SK-N-SH (cell line): ENCODE measurements around the gene MAGI2. TPM values are rescaled to one million over a fixed set of nuclear protein-coding genes. Genes with fewer than 3 reads are reported as not detected.

Source experiments
- CTCF ChIA-PET: fragments of 300-600, 350-600 bp; formaldehyde crosslinking; extraction: SDS; loops from one replicate; lab custom pipeline; 2021; lab: Yijun Ruan, JAX
- POLR2A ChIA-PET: fragments of 350-600 bp; sonication (Branson Sonifier 250); formaldehyde crosslinking; extraction: SDS; loops from one replicate; lab custom pipeline; 2020; ENCODE audit warnings: antibody characterized with exemption, inconsistent platforms; lab: Yijun Ruan, JAX
- DNase-seq: peaks from one replicate; pipeline ENCODE4 v3.0.0; 2012
- H2AFZ ChIP-seq: fragments of 200-600 bp; sonication (generic); 2 replicates; pipeline ENCODE4 v1.8.1; 2016; ENCODE audit warnings: antibody characterized with exemption, mild to moderate bottlenecking, low read depth
- H3F3A ChIP-seq: fragments of 200-600 bp; sonication (generic); replicated peaks from 2 replicates; pipeline ENCODE3; 2016; ENCODE audit warnings: antibody characterized with exemption, mild to moderate bottlenecking; ENCODE audit not compliant: insufficient read depth
- H3K27ac ChIP-seq, 2 experiments: fragments of 200-500 bp in 1 of 2; fragments of 200-600 bp in 1 of 2; sonication (Bioruptor generic) in 1 of 2; sonication (generic), shearing (Covaris generic) in 1 of 2; 2 replicates each; pipeline versions ENCODE4 v1.5.1 to v1.6.1; 2014 to 2016; ENCODE audit warnings: low read depth in 2 of 2, inconsistent platforms in 1 of 2, low read length in 1 of 2, mild to moderate bottlenecking in 1 of 2, mixed read lengths in 1 of 2
- H3K27me3 ChIP-seq: fragments of 200-600 bp; sonication (generic), shearing (Covaris generic); 2 replicates; pipeline ENCODE4 v1.6.1; 2016; ENCODE audit warnings: mixed run types; ENCODE audit not compliant: insufficient read depth
- H3K36me3 ChIP-seq, 2 experiments: fragments of 200-500 bp in 1 of 2; fragments of 200-600 bp in 1 of 2; sonication (Bioruptor generic) in 1 of 2; sonication (generic) in 1 of 2; replicated peaks in 1 of 2; 2 replicates each; pipeline versions ENCODE3 to v1.5.1; 2014 to 2016; ENCODE audit warnings: low read length in 1 of 2, mild to moderate bottlenecking in 1 of 2; ENCODE audit not compliant: insufficient read depth in 2 of 2, control insufficient read depth in 1 of 2
- H3K4me1 ChIP-seq, 2 experiments: fragments of 200-500 bp in 1 of 2; fragments of 200-600 bp in 1 of 2; sonication (Bioruptor generic) in 1 of 2; sonication (generic), shearing (Covaris generic) in 1 of 2; 2 replicates each; pipeline versions ENCODE4 v1.5.1 to v1.6.1; 2014 to 2016; ENCODE audit warnings: low read depth in 1 of 2, low read length in 1 of 2, mixed run types in 1 of 2; ENCODE audit not compliant: insufficient read depth in 2 of 2, control insufficient read depth in 1 of 2
- H3K4me2 ChIP-seq: fragments of 200-600 bp; sonication (generic), shearing (Covaris generic); 2 replicates; pipeline ENCODE4 v1.6.1; 2017; ENCODE audit warnings: mixed run types
- H3K4me3 ChIP-seq, 2 experiments: fragments of 200-500 bp in 1 of 2; fragments of 200-600 bp in 1 of 2; sonication (Bioruptor generic) in 1 of 2; sonication (generic), shearing (Covaris generic) in 1 of 2; 2 replicates each; pipeline versions ENCODE4 v1.5.1 to v1.8.1; 2014 to 2016; ENCODE audit warnings: low read depth in 2 of 2, inconsistent platforms in 1 of 2, low read length in 1 of 2, mild to moderate bottlenecking in 1 of 2, mixed read lengths in 1 of 2, moderate library complexity in 1 of 2
- H3K79me2 ChIP-seq: fragments of 200-600 bp; sonication (generic); 2 replicates; pipeline ENCODE4 v1.8.1; 2017; ENCODE audit warnings: mild to moderate bottlenecking; ENCODE audit not compliant: insufficient read depth
- H3K9ac ChIP-seq: fragments of 200-600 bp; sonication (generic); 2 replicates; pipeline ENCODE4 v1.6.1; 2017; ENCODE audit warnings: mixed run types
- H3K9me2 ChIP-seq: fragments of 200-600 bp; sonication (generic); 2 replicates; pipeline ENCODE4 v1.6.1; 2017; ENCODE audit warnings: mixed run types
- H3K9me3 ChIP-seq: fragments of 200-600 bp; sonication (generic); 2 replicates; pipeline ENCODE4 v1.6.1; 2017; ENCODE audit warnings: mixed run types, mild to moderate bottlenecking, moderate library complexity
- H4K20me1 ChIP-seq: fragments of 200-600 bp; sonication (generic); 2 replicates; pipeline ENCODE4 v1.6.1; 2017; ENCODE audit warnings: mild to moderate bottlenecking, mixed run types; ENCODE audit not compliant: insufficient read depth
- CHD2 ChIP-seq: fragments of 150-350 bp; IDR thresholded peaks from 2 replicates; pipeline ENCODE4 v1.6.1; 2018; ENCODE audit warnings: low read length; ENCODE audit not compliant: partially characterized antibody
- ELF1 ChIP-seq: IDR thresholded peaks from 2 replicates; pipeline ENCODE4 v1.4.0; 2012
- FOSL2 ChIP-seq: IDR thresholded peaks from 2 replicates; pipeline ENCODE4 v1.4.0; 2012; ENCODE audit warnings: low read depth, mild to moderate bottlenecking, moderate library complexity, borderline replicate concordance
- FOXJ3 ChIP-seq: sonication (generic); formaldehyde crosslinking; IDR thresholded peaks from 2 replicates; pipeline ENCODE4 v1.5.1; 2020; ENCODE audit warnings: mild to moderate bottlenecking, missing genetic modification reagents
- FOXM1 ChIP-seq: IDR thresholded peaks from 2 replicates; pipeline ENCODE4 v1.4.0; 2012; ENCODE audit warnings: low read depth, mild to moderate bottlenecking
- GABPA ChIP-seq: IDR thresholded peaks from 2 replicates; pipeline ENCODE4 v1.4.0; 2012; ENCODE audit warnings: low read depth, mild to moderate bottlenecking
- GATA2 ChIP-seq: sonication (generic); formaldehyde crosslinking; IDR thresholded peaks from 2 replicates; pipeline ENCODE4 v1.5.0; 2020; ENCODE audit warnings: mild to moderate bottlenecking, missing genetic modification reagents
- IRF3 ChIP-seq: fragments of 150-350 bp; IDR thresholded peaks from 2 replicates; pipeline ENCODE4 v1.6.1; 2016; ENCODE audit warnings: mild to moderate bottlenecking, low read depth, low read length
- MAX ChIP-seq: IDR thresholded peaks from 2 replicates; pipeline ENCODE4 v1.4.0; 2012; ENCODE audit warnings: low read depth
- MEF2A ChIP-seq: IDR thresholded peaks from 2 replicates; pipeline ENCODE4 v1.4.0; 2012; ENCODE audit warnings: low read depth, borderline replicate concordance
- MXI1 ChIP-seq: IDR thresholded peaks from 2 replicates; pipeline ENCODE4 v1.6.1; 2012; ENCODE audit warnings: mild to moderate bottlenecking, low read depth, low read length, improper control_type of control experiment
- NFIC ChIP-seq: IDR thresholded peaks from 2 replicates; pipeline ENCODE4 v1.4.0; 2012; ENCODE audit warnings: borderline replicate concordance
- POLR2AphosphoS5 ChIP-seq: IDR thresholded peaks from 2 replicates; pipeline ENCODE4 v1.6.1; 2012; ENCODE audit warnings: low read depth, low read length
- RAD21 ChIP-seq: IDR thresholded peaks from 2 replicates; pipeline ENCODE4 v1.6.1; 2012; ENCODE audit warnings: mild to moderate bottlenecking, low read length
- RCOR1 ChIP-seq: fragments of 150-350 bp; IDR thresholded peaks from 2 replicates; pipeline ENCODE4 v1.6.1; 2017; ENCODE audit warnings: antibody characterized with exemption, low read length
- RFX5 ChIP-seq: IDR thresholded peaks from 2 replicates; pipeline ENCODE4 v1.6.1; 2012; ENCODE audit warnings: mild to moderate bottlenecking, improper control_type of control experiment, low read length
- RXRA ChIP-seq: IDR thresholded peaks from 2 replicates; pipeline ENCODE4 v1.4.0; 2012; ENCODE audit warnings: low read depth, mild to moderate bottlenecking, borderline replicate concordance
- SIN3A ChIP-seq: IDR thresholded peaks from 2 replicates; pipeline ENCODE4 v1.6.1; 2012; ENCODE audit warnings: low read depth, mild to moderate bottlenecking, low read length, moderate library complexity, borderline replicate concordance
- SMC3 ChIP-seq: IDR thresholded peaks from 2 replicates; pipeline ENCODE4 v1.6.1; 2012; ENCODE audit warnings: low read depth, low read length, improper control_type of control experiment
- TAF1 ChIP-seq: IDR thresholded peaks from 2 replicates; pipeline ENCODE4 v1.6.1; 2012; ENCODE audit warnings: low read depth, mild to moderate bottlenecking, low read length, moderate library complexity, borderline replicate concordance
- TCF12 ChIP-seq: IDR thresholded peaks from 2 replicates; pipeline ENCODE4 v1.4.0; 2012
- TEAD4 ChIP-seq: IDR thresholded peaks from 2 replicates; pipeline ENCODE4 v1.4.0; 2012; ENCODE audit warnings: mild to moderate bottlenecking, borderline replicate concordance; ENCODE audit not compliant: insufficient read depth
- USF2 ChIP-seq: fragments of 150-350 bp; IDR thresholded peaks from 2 replicates; pipeline ENCODE4 v1.6.1; 2017; ENCODE audit warnings: antibody characterized with exemption, low read length, low read depth, borderline replicate concordance
- YY1 ChIP-seq: IDR thresholded peaks from 2 replicates; pipeline ENCODE4 v1.4.0; 2012; ENCODE audit warnings: low read depth, mild to moderate bottlenecking
- ZBTB33 ChIP-seq: IDR thresholded peaks from 2 replicates; pipeline ENCODE4 v1.4.0; 2012; ENCODE audit warnings: low read depth, borderline replicate concordance
- WGBS: methylation state at CpG from one replicate; pipeline ENCODE4 v1.1.6; 2017; ENCODE audit warnings: low lambda C conversion rate; 5-methylcytosine and 5-hydroxymethylcytosine counted together
- polyA plus RNA-seq, 3 experiments: library from polyadenylated mRNA; depleted of rRNA; stranded (reverse); fragments of >200 nt; gene quantifications; 2 replicates each; pipeline ENCODE4 v1.2.3, GENCODE V29; 2012
- TF ChIP-seq, protein P1 (sequence below): fragments of 200-600 bp; sonication (generic); IDR thresholded peaks from 2 replicates; pipeline ENCODE4 v1.6.1; 2017; ENCODE audit warnings: antibody characterized with exemption, mild to moderate bottlenecking, moderate library complexity
- TF ChIP-seq, protein P2 (sequence below): IDR thresholded peaks from 2 replicates; pipeline ENCODE4 v1.4.0; 2012; ENCODE audit warnings: low read depth, borderline replicate concordance

MAGI2 gene
- polyA plus RNA-seq, 1 of the 3 experiments (the other 2 are of a cell fraction): 1.1 TPM

GRCh38 chr7:79282882-79283602 is 170.4 kb downstream of the MAGI2 start:
- no peak for DNase-seq
- H3K9me2 ChIP-seq: no peaks in the 10 kb centered on the region
- peak overlapping the region; percentile 20 for H3K4me2 ChIP-seq
- H3K4me3 ChIP-seq: peak overlapping the region in 1 of 2 experiments; percentile 7; a peak in 1 of 4 replicates
- H2AFZ ChIP-seq: no peak overlapping the region
- no peaks in the 10 kb centered on the region for H3K9me3 ChIP-seq
- WGBS: 22% methylated on average over 2 of the region's 2 CpGs
- no peaks in the 10 kb centered on the region for H3K36me3 ChIP-seq
- peaks cover 6 to 32% of the 10 kb centered on the region in 2 experiments for H3K4me1 ChIP-seq
- H3F3A ChIP-seq: peaks cover 28% of the 10 kb centered on the region
- H3K9ac ChIP-seq: peak overlapping the region; percentile 38; the same call in 1 of the 2 replicates
- POLR2A ChIA-PET: no interaction called here
- no peaks in the 10 kb centered on the region for H4K20me1 ChIP-seq
- H3K27me3 ChIP-seq: no peaks in the 10 kb centered on the region
- peak overlapping the region; percentile 72 to 79; a peak in 3 of 4 replicates for H3K27ac ChIP-seq
- no peaks in the 10 kb centered on the region for H3K79me2 ChIP-seq
- CTCF ChIA-PET: interaction anchor here (0.6 to 3.3 kb wide), 14 partner anchors 11 to 1264 kb away, joined by 3 to 28 read pairs (median 4); no protein-coding TSS in a partner anchor
- TF ChIP-seq ZBTB33 (no peak), TEAD4 (peak; percentile 96), RAD21 (no peak), GABPA (no peak), MEF2A (no peak; the same call in 1 of the 2 replicates), SMC3 (no peak), GATA2 (CRISPR knock-in tag) (no peak), USF2 (no peak), CHD2 (no peak), RFX5 (no peak), TAF1 (no peak), POLR2AphosphoS5 (peak; percentile 13; the same call in 1 of the 2 replicates), MAX (0 out of 2 replicates have a peak, but pooled peaks have one; percentile 6), FOSL2 (peak; percentile 94), YY1 (no peak), IRF3 (no peak), RXRA (peak; percentile 52), NFIC (peak; percentile 70; the same call in 1 of the 2 replicates), SIN3A (no peak), RCOR1 (no peak), MXI1 (no peak), FOXM1 (peak; percentile 86), FOXJ3 (CRISPR knock-in tag) (no peak), ELF1 (no peak), TCF12 (peak; percentile 80)
- TF ChIP-seq, protein P1, sequence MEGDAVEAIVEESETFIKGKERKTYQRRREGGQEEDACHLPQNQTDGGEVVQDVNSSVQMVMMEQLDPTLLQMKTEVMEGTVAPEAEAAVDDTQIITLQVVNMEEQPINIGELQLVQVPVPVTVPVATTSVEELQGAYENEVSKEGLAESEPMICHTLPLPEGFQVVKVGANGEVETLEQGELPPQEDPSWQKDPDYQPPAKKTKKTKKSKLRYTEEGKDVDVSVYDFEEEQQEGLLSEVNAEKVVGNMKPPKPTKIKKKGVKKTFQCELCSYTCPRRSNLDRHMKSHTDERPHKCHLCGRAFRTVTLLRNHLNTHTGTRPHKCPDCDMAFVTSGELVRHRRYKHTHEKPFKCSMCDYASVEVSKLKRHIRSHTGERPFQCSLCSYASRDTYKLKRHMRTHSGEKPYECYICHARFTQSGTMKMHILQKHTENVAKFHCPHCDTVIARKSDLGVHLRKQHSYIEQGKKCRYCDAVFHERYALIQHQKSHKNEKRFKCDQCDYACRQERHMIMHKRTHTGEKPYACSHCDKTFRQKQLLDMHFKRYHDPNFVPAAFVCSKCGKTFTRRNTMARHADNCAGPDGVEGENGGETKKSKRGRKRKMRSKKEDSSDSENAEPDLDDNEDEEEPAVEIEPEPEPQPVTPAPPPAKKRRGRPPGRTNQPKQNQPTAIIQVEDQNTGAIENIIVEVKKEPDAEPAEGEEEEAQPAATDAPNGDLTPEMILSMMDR: no peak
- TF ChIP-seq, protein P2, sequence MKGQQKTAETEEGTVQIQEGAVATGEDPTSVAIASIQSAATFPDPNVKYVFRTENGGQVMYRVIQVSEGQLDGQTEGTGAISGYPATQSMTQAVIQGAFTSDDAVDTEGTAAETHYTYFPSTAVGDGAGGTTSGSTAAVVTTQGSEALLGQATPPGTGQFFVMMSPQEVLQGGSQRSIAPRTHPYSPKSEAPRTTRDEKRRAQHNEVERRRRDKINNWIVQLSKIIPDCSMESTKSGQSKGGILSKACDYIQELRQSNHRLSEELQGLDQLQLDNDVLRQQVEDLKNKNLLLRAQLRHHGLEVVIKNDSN: no peak
